Lung (tissue), 12 donors: ENCODE data around the gene DNAAF5. TPM values are rescaled to one million over a fixed set of nuclear protein-coding genes. Genes with fewer than 3 reads are reported as not detected.
"Not testable (repeated sequence)": the region's sequence is repeated elsewhere in the genome, so short reads cannot be mapped to it uniquely, and the experiment has no call there.

Source experiments
- ATAC-seq: fragments of 200-7000 bp; cut with Tn5 transposase; one replicate; pipeline ENCODE4 v1.9.1; 2020; ENCODE audit warnings: moderate number of reproducible peaks; ENCODE audit not compliant: insufficient read depth, low FRiP score
- DNase-seq, 3 donors: peaks; one replicate each; pipeline ENCODE4 v3.0.0-alpha.2; 2013 to 2017
- H3K27ac ChIP-seq, 2 donors: one replicate each; pipeline ENCODE4 v1.5.1; 2013; ENCODE audit warnings: mild to moderate bottlenecking in 2 of 2, moderate library complexity in 2 of 2, control low read depth in 1 of 2, inconsistent platforms in 1 of 2, low read depth in 1 of 2, low read length in 1 of 2
- H3K27me3 ChIP-seq, 3 donors: one replicate each; pipeline ENCODE4 v1.5.1; 2013; ENCODE audit warnings: low read length in 2 of 3; ENCODE audit not compliant: control insufficient read depth in 3 of 3, insufficient read depth in 3 of 3
- H3K36me3 ChIP-seq, 4 donors: one replicate each; pipeline ENCODE4 v1.5.1; 2013; ENCODE audit warnings: low read length in 4 of 4, mild to moderate bottlenecking in 1 of 4, moderate library complexity in 1 of 4; ENCODE audit not compliant: control insufficient read depth in 4 of 4, insufficient read depth in 4 of 4
- H3K4me1 ChIP-seq, 5 donors: one replicate each; pipeline ENCODE4 v1.5.1; 2013; ENCODE audit warnings: low read length in 5 of 5, mild to moderate bottlenecking in 2 of 5, moderate library complexity in 1 of 5; ENCODE audit not compliant: control insufficient read depth in 5 of 5, insufficient read depth in 5 of 5
- H3K4me3 ChIP-seq: one replicate; pipeline ENCODE4 v1.5.1; 2013; ENCODE audit warnings: mild to moderate bottlenecking, control low read depth, moderate library complexity
- H3K9ac ChIP-seq, 2 donors: one replicate each; pipeline ENCODE4 v1.5.1; 2013; ENCODE audit warnings: low read length in 2 of 2, control low read depth in 1 of 2; ENCODE audit not compliant: insufficient read depth in 1 of 2
- H3K9me3 ChIP-seq, 4 donors: one replicate each; pipeline ENCODE4 v1.5.1; 2013; ENCODE audit warnings: low read length in 3 of 4, mild to moderate bottlenecking in 1 of 4, moderate library complexity in 1 of 4; ENCODE audit not compliant: control insufficient read depth in 4 of 4, insufficient read depth in 3 of 4
- CTCF ChIP-seq: IDR thresholded peaks from 2 replicates; pipeline ENCODE4 v1.5.1; 2012; ENCODE audit warnings: mild to moderate bottlenecking; ENCODE audit errors: control extremely low read depth, extremely low read depth
- WGBS, 2 donors: extraction: QIAGEN DNeasy Blood & Tissue Kit; methylation state at CpG; one replicate each; pipeline ENCODE4 v1.1.7; 2013; 5-methylcytosine and 5-hydroxymethylcytosine counted together
- polyA plus RNA-seq, 2 donors: library from polyadenylated mRNA; stranded (reverse); fragments of 200-250 nt; gene quantifications; one replicate each; pipeline ENCODE4 v1.2.1, GENCODE V29; 2013
- total RNA-seq, 2 donors: library from RNA; depleted of rRNA in 1 of 2; stranded (reverse); fragments of >200 nt in 1 of 2; gene quantifications; one replicate each; pipeline ENCODE4 v1.2.1, GENCODE V29; 2014 to 2021
- donor health status: control.
- donor health status: control.
- donor health status: Bipolar disorder and iron deficiency.
- donor health status: healthy.
- donor health status: DM: yes; HTN: yes; CAD: no.

Gene DNAAF5
- total and polyA plus RNA-seq, 4 donors, result 10.2 to 30.2 (median 18.6) TPM

GRCh38 chr7:798921-799470 lies 72.5 kb downstream of the DNAAF5 start:
- H3K27ac ChIP-seq, result no peak overlapping the region
- DNase-seq, result no peak
- no peak for TF ChIP-seq CTCF
- peaks cover 0 to 16% (median 8%) of the 10 kb centered on the region in 5 donors for H3K4me1 ChIP-seq
- H3K36me3 ChIP-seq, result no peaks in the 10 kb centered on the region
- no peaks in the 10 kb centered on the region for H3K9me3 ChIP-seq
- no peak overlapping the region for H3K9ac ChIP-seq
- H3K4me3 ChIP-seq, result no peak overlapping the region
- no peaks in the 10 kb centered on the region for H3K27me3 ChIP-seq
- ATAC-seq, result no peak
- 97 to 98% methylated on average over 12 of the region's 12 CpGs for WGBS, 2 donors

- no peak overlapping the region for H3K27ac ChIP-seq
- WGBS, 2 donors, result 86 to 91% methylated on average over 7 of the region's 7 CpGs
- H3K9me3 ChIP-seq, result no peaks in the 10 kb centered on the region
- no peak for TF ChIP-seq CTCF
- no peaks in the 10 kb centered on the region for H3K27me3 ChIP-seq
- peaks cover 0 to 16% (median 9%) of the 10 kb centered on the region in 5 donors for H3K4me1 ChIP-seq
- no peak overlapping the region for H3K9ac ChIP-seq
- no peaks in the 10 kb centered on the region for H3K36me3 ChIP-seq
- ATAC-seq (no peak), DNase-seq (no peak)
- H3K4me3 ChIP-seq, result no peak overlapping the region
These were observed 74.2 kb downstream of the DNAAF5 start for GRCh38 chr7:800692-801091.

- H3K36me3 ChIP-seq, H3K9ac ChIP-seq, H3K4me3 ChIP-seq, H3K27ac ChIP-seq, DNase-seq, H3K27me3 ChIP-seq, H3K9me3 ChIP-seq, ATAC-seq: not testable (repeated sequence)
- peaks cover 0 to 16% (median 9%) of the 10 kb centered on the region in 5 donors for H3K4me1 ChIP-seq
- 69 to 75% methylated on average over 6 of the region's 6 CpGs for WGBS, 2 donors
These were observed 74.9 kb downstream of the DNAAF5 start for GRCh38 chr7:801351-801750.

GRCh38 chr7:801940-802381 lies 75.5 kb downstream of the DNAAF5 start:
- Histone ChIP-seq H3K4me1 (peaks cover 0 to 16% (median 9%) of the 10 kb centered on the region in 5 donors), H3K36me3 (no peaks in the 10 kb centered on the region), H3K4me3 (no peak overlapping the region), H3K9me3 (no peaks in the 10 kb centered on the region), H3K27me3 (no peaks in the 10 kb centered on the region), H3K9ac (no peak overlapping the region), H3K27ac (peak overlapping the region in 1 of 2 donors; percentile 17)
- DNase-seq (peak; percentile 66 to 76 (median 74)), ATAC-seq (peak; percentile 58)
- 38 to 66% methylated on average over 19 of the region's 19 CpGs for WGBS, 2 donors
- TF ChIP-seq CTCF, result no peak
